Endothelial cell (in vitro differentiated cells): ENCODE data around the gene MRPS26. TPM values are rescaled to one million over a fixed set of nuclear protein-coding genes. Genes with fewer than 3 reads are reported as not detected.

Experiments used
- DNase-seq: peaks from one replicate; pipeline ENCODE4 v3.0.0; 2021; ENCODE audit warnings: low spot score
- H3K27ac Mint-ChIP-seq: one replicate; pipeline ENCODE4 v1.8.0; 2021; ENCODE audit warnings: mixed read lengths, inconsistent platforms; ENCODE audit not compliant: unreplicated experiment
- H3K27me3 Mint-ChIP-seq: one replicate; pipeline ENCODE4 v1.8.0; 2021; ENCODE audit warnings: mild to moderate bottlenecking, moderate library complexity, mixed read lengths, inconsistent platforms; ENCODE audit not compliant: unreplicated experiment
- H3K36me3 Mint-ChIP-seq: one replicate; pipeline ENCODE4 v1.8.0; 2021; ENCODE audit warnings: mild to moderate bottlenecking, low read depth, mixed read lengths, inconsistent platforms; ENCODE audit not compliant: unreplicated experiment
- H3K4me1 Mint-ChIP-seq: one replicate; pipeline ENCODE4 v1.8.0; 2021; ENCODE audit warnings: mild to moderate bottlenecking, mixed read lengths, inconsistent platforms; ENCODE audit not compliant: unreplicated experiment
- H3K4me3 Mint-ChIP-seq: one replicate; pipeline ENCODE4 v1.8.0; 2021; ENCODE audit warnings: mild to moderate bottlenecking, mixed read lengths, inconsistent platforms; ENCODE audit not compliant: unreplicated experiment
- H3K9me3 Mint-ChIP-seq: one replicate; pipeline ENCODE4 v1.8.0; 2021; ENCODE audit warnings: mixed read lengths, inconsistent platforms; ENCODE audit not compliant: unreplicated experiment
- CTCF ChIP-seq: fragments of 200-600 bp; sonication (generic); IDR thresholded peaks from one replicate; pipeline ENCODE4 v1.5.0; 2021; ENCODE audit warnings: antibody characterized with exemption; ENCODE audit not compliant: unreplicated experiment
- total RNA-seq: library from RNA; stranded (reverse); fragmentation: NEBNext Ultra II Directional; extraction: Animal tissue kit (Norgen Biotek cat#: 25700); gene quantifications from one replicate; pipeline ENCODE4 v1.2.1, GENCODE V29; 2021; ENCODE audit not compliant: unreplicated experiment

Gene MRPS26
- total RNA-seq, 1 donor from 2014 or later, result 28.9 TPM

- H3K27ac Mint-ChIP-seq, result no peak overlapping the region
- no peak for TF ChIP-seq CTCF
Observed at GRCh38 chr20:3094848-3095629, 49.2 kb downstream of the MRPS26 start.

More at GRCh38 chr20:3094848-3095629, 49.2 kb downstream of the MRPS26 start:
- peaks cover 5% of the 10 kb centered on the region for H3K4me1 Mint-ChIP-seq
- H3K9me3 Mint-ChIP-seq, result no peaks in the 10 kb centered on the region
- H3K27me3 Mint-ChIP-seq, result peaks cover 3% of the 10 kb centered on the region
- no peak overlapping the region for H3K4me3 Mint-ChIP-seq
- peaks cover 3% of the 10 kb centered on the region for H3K36me3 Mint-ChIP-seq
- DNase-seq, result no peak

Other genes starting within 250 kb of the MRPS26 start
- gene CPXM1, start 245.4 kb upstream of the MRPS26 start, total RNA-seq, result 139 TPM
- gene C20orf141, start 231.1 kb upstream of the MRPS26 start, total RNA-seq, result not detected
- gene TMEM239, start 229.7 kb upstream of the MRPS26 start, total RNA-seq, result not detected
- gene PCED1A, start 205.4 kb upstream of the MRPS26 start, total RNA-seq, result 30.9 TPM
- gene VPS16, start 205.3 kb upstream of the MRPS26 start, total RNA-seq, result 43.3 TPM
- 59.9 TPM for gene PTPRA, start 172.6 kb upstream of the MRPS26 start, total RNA-seq
- 0.87 TPM for gene GNRH2, start 2.4 kb upstream of the MRPS26 start, total RNA-seq
- gene OXT, start 25.6 kb downstream of the MRPS26 start, total RNA-seq, result not detected
- not detected for gene AVP, start 38.7 kb downstream of the MRPS26 start, total RNA-seq
- 17.2 TPM for gene FASTKD5, start 113.8 kb downstream of the MRPS26 start, total RNA-seq
- gene UBOX5, start 113.8 kb downstream of the MRPS26 start, total RNA-seq, result 6.9 TPM
- gene LZTS3, start 127.5 kb downstream of the MRPS26 start, total RNA-seq, result 6.1 TPM
- 45.3 TPM for gene DDRGK1, start 158.6 kb downstream of the MRPS26 start, total RNA-seq
- 45.9 TPM for gene ITPA, start 163.4 kb downstream of the MRPS26 start, total RNA-seq
- gene SLC4A11, start 193.1 kb downstream of the MRPS26 start, total RNA-seq, result 30.6 TPM